GM21390 (cell line): ENCODE results near the gene MEF2C.
A peak's percentile ranks its signal among the peaks of the same experiment; 100 is the strongest.

Experiments used
- ATAC-seq: cut with Tn5 transposase; IDR thresholded peaks from one replicate; pipeline ENCODE4 v1.9.1; 2021; ENCODE audit not compliant: unreplicated experiment

MEF2C gene

GRCh38 chr5:88677376-88677895 lies 205.5 kb downstream of the MEF2C start:
- ATAC-seq, result no peak

GRCh38 chr5:88676637-88677375 lies 206.2 kb downstream of the MEF2C start:
- ATAC-seq, result no peak

- peak; percentile 37 for ATAC-seq
Observed at GRCh38 chr5:88675708-88676636, 207.0 kb downstream of the MEF2C start.

GRCh38 chr5:88675168-88675707 lies 207.7 kb downstream of the MEF2C start:
- peak; percentile 22 for ATAC-seq

GRCh38 chr5:88674356-88675167 lies 208.4 kb downstream of the MEF2C start:
- ATAC-seq, result peak; percentile 74

GRCh38 chr5:88673253-88674105 lies 209.5 kb downstream of the MEF2C start:
- ATAC-seq, result no peak

GRCh38 chr5:88672644-88673252 lies 210.2 kb downstream of the MEF2C start:
- ATAC-seq, result no peak

GRCh38 chr5:88671505-88672499 lies 211.2 kb downstream of the MEF2C start:
- no peak for ATAC-seq

GRCh38 chr5:88671106-88671504 lies 211.9 kb downstream of the MEF2C start:
- ATAC-seq, result no peak

- ATAC-seq, result no peak
Observed at GRCh38 chr5:88670461-88670860, 212.5 kb downstream of the MEF2C start.

- ATAC-seq, result no peak
Observed at GRCh38 chr5:88669371-88670050, 213.5 kb downstream of the MEF2C start.

GRCh38 chr5:88667496-88668201 lies 215.3 kb downstream of the MEF2C start:
- peak; percentile 30 for ATAC-seq
